T-helper 1 cell treated with Interleukin-12 subunit alpha and Interleukin-12 subunit beta and Interleukin-4 antibody, amounts not matched to agents 30 ng/mL and 1 ng/mL, for 36 hours (primary cell): ENCODE results near the gene RIN1. TPM values are rescaled to one million over a fixed set of nuclear protein-coding genes. Genes with fewer than 3 reads are reported as not detected.

ENCODE experiments used
- intact Hi-C: fragments of 100-400 bp; cut with micrococcal nuclease; formaldehyde crosslinking; loops from one replicate; pipeline ENCODE4 v1.15.1; 2024
- total RNA-seq: library from RNA; stranded (reverse); gene quantifications from 2 replicates; pipeline ENCODE4 v1.2.3, GENCODE V29; 2022

RIN1 gene
- total RNA-seq, 1 donor from 2014 or later, result 1.3 TPM

DNA sequence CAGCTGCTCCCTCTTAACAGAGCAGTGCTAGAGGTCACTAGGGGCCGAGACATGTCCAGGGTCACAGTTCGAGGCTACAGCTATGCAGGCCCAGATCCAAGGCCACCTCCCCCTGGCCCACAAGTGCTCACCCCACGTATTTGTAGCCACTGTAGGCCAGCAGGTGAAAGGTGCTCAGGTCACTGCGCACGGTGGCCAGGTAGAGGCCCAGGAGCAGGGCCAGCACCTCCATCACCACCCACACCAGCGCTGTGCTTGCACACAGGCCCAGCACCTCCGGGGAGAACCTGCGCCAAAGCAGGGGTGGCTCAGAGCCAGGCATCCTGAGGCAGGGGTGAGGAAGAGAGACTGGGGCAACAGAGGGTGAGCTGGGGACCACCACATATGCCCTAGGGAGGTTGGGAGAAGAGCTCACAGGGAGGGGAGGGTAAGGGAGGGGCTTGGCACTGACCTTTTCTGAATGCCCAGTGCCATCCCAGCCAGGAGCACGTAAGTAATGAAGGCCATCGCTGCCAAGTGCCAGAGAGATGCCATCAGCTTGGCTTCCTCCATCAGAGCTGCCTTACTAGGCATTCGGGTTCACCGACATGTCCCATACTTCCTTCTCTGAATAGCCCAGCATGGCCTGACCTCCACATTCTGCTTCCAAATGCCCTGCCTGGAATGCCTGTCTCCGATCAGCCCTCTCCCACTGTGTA is 50.8 kb downstream of the RIN1 start:
- intact Hi-C loops, result loop anchor here (10.0 kb wide), 2 partner anchors 459 to 1519 kb away; a partner anchor contains a TSS

DNA sequence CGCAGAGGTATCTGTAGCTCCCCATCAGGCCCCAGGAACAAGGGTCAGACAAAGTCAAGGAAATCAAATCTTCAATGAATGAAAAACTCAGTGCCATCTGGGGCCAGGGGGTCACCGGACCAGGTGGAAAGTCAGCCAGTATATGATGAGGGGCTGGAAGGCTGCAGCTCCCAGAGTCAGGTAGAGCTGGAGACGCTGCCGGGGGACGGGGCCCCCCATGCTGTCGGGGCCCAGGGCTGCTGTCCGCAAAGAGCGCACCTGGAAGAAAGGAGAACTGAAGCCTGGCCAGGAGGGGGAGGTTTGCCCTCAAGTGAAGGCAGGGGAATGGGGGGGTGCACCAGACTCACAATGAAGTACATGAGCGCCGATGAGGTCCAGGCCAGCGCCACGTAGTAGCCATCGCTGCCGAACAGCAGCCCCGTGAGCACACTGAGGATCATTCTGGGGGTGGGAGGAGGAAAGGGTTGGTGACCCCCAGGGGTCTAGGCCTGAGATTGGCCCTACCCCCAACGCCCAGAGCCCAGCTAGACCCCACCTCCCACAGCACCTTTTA is 51.6 kb downstream of the RIN1 start:
- intact Hi-C loops, result loop anchor here (10.0 kb wide), 2 partner anchors 460 to 1520 kb away; a partner anchor contains a TSS

DNA sequence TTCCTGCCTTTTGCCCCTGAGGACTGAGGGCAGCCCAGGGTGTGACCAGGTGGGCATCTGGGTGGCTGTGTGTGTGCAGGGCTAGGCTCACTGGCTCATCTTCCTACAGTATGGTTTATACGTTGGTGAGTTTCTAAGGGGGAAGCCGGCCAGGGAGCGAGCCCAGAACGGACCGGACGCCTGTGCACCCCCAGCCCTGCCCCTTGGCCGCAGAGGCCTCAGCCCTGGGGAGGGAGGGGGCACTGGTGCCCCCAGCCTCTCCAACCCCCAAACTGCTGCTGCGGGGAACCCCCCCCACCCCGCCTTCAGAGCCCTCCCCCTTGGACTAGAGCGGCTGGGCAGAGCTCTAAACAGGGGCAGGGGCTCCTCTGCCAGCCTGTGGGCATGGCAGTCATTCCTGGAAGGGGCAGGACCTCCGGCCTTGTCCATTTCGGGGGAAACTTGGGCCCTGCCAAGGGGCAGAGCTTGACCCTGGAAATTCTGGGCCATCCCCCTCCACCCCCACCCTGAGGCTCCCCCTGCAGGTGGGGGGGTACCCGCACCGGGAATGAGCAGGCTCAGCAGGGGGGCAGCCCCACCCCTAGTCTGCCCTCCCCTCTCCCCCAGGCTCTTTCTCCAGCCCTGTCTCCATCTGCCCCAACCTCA is 52.7 kb downstream of the RIN1 start:
- intact Hi-C loops, result loop anchor here (10.0 kb wide), 2 partner anchors 461 to 1521 kb away; a partner anchor contains a TSS

DNA sequence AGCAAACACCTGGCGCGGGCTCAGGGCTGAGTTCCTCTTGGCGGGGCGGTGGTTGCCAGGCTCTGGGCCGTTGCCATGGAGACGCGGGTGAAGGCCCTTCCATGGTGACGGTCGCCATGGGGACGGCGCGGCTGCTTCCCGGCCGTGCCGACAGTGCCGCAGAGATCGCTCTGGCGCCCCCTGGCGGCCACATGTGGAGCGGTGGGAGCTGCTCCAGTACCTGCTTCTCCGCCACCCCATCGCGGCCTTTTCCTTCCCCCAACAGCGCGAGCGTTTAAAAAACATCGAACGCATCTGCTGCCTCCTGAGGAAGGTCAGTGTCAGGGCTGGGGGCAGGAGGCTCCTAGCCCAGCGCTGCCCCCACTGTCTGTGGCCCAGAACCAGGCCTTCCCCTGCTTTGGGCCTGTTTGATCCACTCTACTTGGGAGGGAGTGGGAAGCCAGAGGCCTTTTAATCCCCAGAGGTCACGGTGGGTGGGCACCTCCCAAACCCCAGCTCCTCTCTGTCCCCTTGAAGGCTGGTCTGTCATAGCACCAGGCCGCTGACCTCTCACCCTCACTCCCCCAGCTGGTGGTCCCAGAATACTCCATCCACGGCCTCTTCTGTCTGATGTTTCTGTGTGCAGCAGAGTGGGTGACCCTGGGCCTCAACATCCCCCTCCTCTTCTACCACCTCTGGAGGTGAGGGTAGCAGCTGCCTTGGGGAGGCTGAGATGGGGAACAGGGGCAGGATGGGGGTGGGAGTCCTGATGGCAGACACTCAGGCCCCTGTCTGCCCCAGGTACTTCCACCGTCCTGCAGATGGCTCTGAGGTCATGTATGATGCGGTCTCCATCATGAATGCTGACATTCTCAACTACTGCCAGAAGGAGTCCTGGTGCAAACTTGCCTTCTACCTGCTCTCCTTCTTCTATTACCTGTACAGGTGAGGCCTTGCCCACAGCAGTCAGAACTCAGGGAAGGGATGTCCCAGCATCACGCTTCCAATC is 53.5 kb downstream of the RIN1 start:
- intact Hi-C loops, result loop anchor here (1.0 to 10.0 kb wide), 4 partner anchors 14 to 1522 kb away; partner anchors contain the start of gene RAB1B

Other genes starting within 250 kb of the RIN1 start
- 57.3 and 64.3 TPM in 2 replicates for gene KLC2, start 78.7 kb downstream of the RIN1 start, total RNA-seq
- gene RAB1B, start 67.8 kb downstream of the RIN1 start, total RNA-seq, result 164 TPM in 2 replicates
- gene CNIH2, start 58.3 kb downstream of the RIN1 start, total RNA-seq, result 2.1 and 3.1 TPM in 2 replicates
- 72.6 and 85.1 TPM in 2 replicates for gene YIF1A, start 47.3 kb downstream of the RIN1 start, total RNA-seq
- not detected in 2 replicates for gene TMEM151A, start 44.5 kb downstream of the RIN1 start, total RNA-seq
- 0.32 TPM in 2 replicates for gene CD248, start 19.4 kb downstream of the RIN1 start, total RNA-seq
- gene BRMS1, start 8.7 kb upstream of the RIN1 start, total RNA-seq, result 53.7 and 53.8 TPM in 2 replicates
- 7.6 and 7.7 TPM in 2 replicates for gene B4GAT1, start 11.2 kb upstream of the RIN1 start, total RNA-seq
- gene SLC29A2, start 35.3 kb upstream of the RIN1 start, total RNA-seq, result 6.1 and 6.8 TPM in 2 replicates
- gene NPAS4, start 84.6 kb upstream of the RIN1 start, total RNA-seq, result 0.07 and 0.42 TPM in 2 replicates
- gene MRPL11, start 102.4 kb upstream of the RIN1 start, total RNA-seq, result 60.4 and 60.5 TPM in 2 replicates
- 7.8 and 10.1 TPM in 2 replicates for gene PELI3, start 130.5 kb upstream of the RIN1 start, total RNA-seq
- gene DPP3, start 144.0 kb upstream of the RIN1 start, total RNA-seq, result 94.0 and 94.1 TPM in 2 replicates
- gene BBS1, start 174.2 kb upstream of the RIN1 start, total RNA-seq, result 21.5 and 23.4 TPM in 2 replicates
- 16.2 and 17.5 TPM in 2 replicates for gene ZDHHC24, start 209.6 kb upstream of the RIN1 start, total RNA-seq
- not detected in 2 replicates for gene ACTN3, start 210.5 kb upstream of the RIN1 start, total RNA-seq
- gene CTSF, start 232.2 kb upstream of the RIN1 start, total RNA-seq, result 1.2 and 2.0 TPM in 2 replicates